Central memory CD8-positive, alpha-beta T cell (primary cell): ENCODE results near the gene SCYGR4.

ENCODE experiments used
- ATAC-seq: fragments of 150-1000 bp; cut with Tn5 transposase; replicated peaks from 2 replicates; pipeline ENCODE4 v1.10.0; 2022; ENCODE audit warnings: mild to moderate bottlenecking, moderate FRiP score, moderate number of reproducible peaks; ENCODE audit not compliant: poor library complexity, severe bottlenecking; ENCODE audit errors: extremely low read depth
- DNase-seq, 2 donors: peaks; one replicate each; pipeline ENCODE4 v3.0.0; 2021; ENCODE audit warnings: low spot score in 2 of 2
- H3K27ac Mint-ChIP-seq: one replicate; pipeline ENCODE4 v1.8.0; 2022; ENCODE audit warnings: low read depth, mild to moderate bottlenecking, moderate library complexity, mixed read lengths
- H3K27me3 Mint-ChIP-seq: one replicate; pipeline ENCODE4 v1.8.0; 2022; ENCODE audit warnings: mixed read lengths
- H3K36me3 Mint-ChIP-seq: one replicate; pipeline ENCODE4 v1.8.0; 2022; ENCODE audit warnings: mild to moderate bottlenecking, moderate library complexity, mixed read lengths; ENCODE audit not compliant: insufficient read depth
- H3K4me1 Mint-ChIP-seq: one replicate; pipeline ENCODE4 v1.8.0; 2022; ENCODE audit warnings: mixed read lengths
- H3K4me3 Mint-ChIP-seq: one replicate; pipeline ENCODE4 v1.8.0; 2022; ENCODE audit warnings: mild to moderate bottlenecking, moderate library complexity, mixed read lengths
- H3K9me3 Mint-ChIP-seq: one replicate; pipeline ENCODE4 v1.8.0; 2022; ENCODE audit warnings: mixed read lengths

Gene SCYGR4

GRCh38 chr2:227616631-227617030, 667 bp upstream of the SCYGR4 start:
- DNase-seq (no peak), ATAC-seq (no peak)
- H3K36me3 Mint-ChIP-seq = no peaks in the 10 kb centered on the region
- H3K27ac Mint-ChIP-seq = no peak overlapping the region
- H3K9me3 Mint-ChIP-seq = no peaks in the 10 kb centered on the region
- no peaks in the 10 kb centered on the region for H3K4me1 Mint-ChIP-seq
- H3K27me3 Mint-ChIP-seq = peaks cover 39% of the 10 kb centered on the region
- no peak overlapping the region for H3K4me3 Mint-ChIP-seq

DNA sequence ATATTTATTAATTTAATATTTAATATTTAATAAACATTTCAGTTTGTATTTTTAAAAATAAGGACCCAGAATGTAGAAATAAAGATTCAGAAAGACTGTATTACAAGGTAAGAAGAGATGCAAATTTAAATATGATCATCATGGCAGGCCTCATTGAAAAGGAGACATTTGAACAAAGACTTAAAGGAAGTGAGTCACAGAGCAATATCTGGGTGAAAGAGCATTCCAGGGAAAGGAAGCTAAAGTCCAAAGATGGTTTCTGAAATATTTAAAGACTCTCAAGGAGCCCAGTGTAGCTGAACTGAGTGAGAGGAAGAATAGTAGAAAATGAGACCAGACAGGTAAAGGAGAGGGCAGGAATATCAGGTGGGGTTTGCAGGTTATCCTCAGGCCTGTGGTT, 5.9 kb downstream of the SCYGR4 start:
- ATAC-seq = no peak
- Mint-ChIP-seq H3K9me3 (no peaks in the 10 kb centered on the region), H3K4me3 (no peak overlapping the region), H3K27me3 (peaks cover 23% of the 10 kb centered on the region), H3K27ac (no peak overlapping the region), H3K4me1 (no peaks in the 10 kb centered on the region), H3K36me3 (no peaks in the 10 kb centered on the region)
- DNase-seq = no peak

DNA sequence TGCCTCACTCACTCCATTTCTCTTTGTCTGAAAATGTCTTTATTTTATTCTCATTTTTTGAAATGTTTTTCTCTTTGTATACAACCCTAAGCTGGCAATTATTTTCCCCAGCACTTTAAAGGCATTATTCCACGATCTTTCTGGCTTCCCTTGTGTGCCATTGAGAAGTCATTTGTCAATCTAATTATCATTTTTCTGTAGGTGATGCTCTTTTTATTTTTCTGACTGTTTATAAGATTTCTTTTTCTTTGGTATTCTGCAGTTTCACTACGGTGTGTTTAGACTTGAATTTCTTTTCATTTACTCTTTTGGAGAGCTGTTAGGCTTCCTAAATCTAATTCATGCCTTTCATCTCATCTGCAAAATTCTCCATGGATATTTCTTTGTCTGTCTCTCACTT, 8.1 kb downstream of the SCYGR4 start:
- no peak for DNase-seq
- Mint-ChIP-seq H3K4me3 (no peak overlapping the region), H3K27ac (no peak overlapping the region), H3K27me3 (peaks cover 34% of the 10 kb centered on the region), H3K4me1 (no peaks in the 10 kb centered on the region), H3K9me3 (no peaks in the 10 kb centered on the region), H3K36me3 (no peaks in the 10 kb centered on the region)
- ATAC-seq = no peak

- DNase-seq (no peak), ATAC-seq (no peak)
- Mint-ChIP-seq H3K4me1 (no peaks in the 10 kb centered on the region), H3K27me3 (peaks cover 40% of the 10 kb centered on the region), H3K27ac (no peak overlapping the region), H3K36me3 (no peaks in the 10 kb centered on the region), H3K9me3 (no peaks in the 10 kb centered on the region), H3K4me3 (no peak overlapping the region)
Observed at GRCh38 chr2:227626580-227627151, 9.4 kb downstream of the SCYGR4 start.

DNA sequence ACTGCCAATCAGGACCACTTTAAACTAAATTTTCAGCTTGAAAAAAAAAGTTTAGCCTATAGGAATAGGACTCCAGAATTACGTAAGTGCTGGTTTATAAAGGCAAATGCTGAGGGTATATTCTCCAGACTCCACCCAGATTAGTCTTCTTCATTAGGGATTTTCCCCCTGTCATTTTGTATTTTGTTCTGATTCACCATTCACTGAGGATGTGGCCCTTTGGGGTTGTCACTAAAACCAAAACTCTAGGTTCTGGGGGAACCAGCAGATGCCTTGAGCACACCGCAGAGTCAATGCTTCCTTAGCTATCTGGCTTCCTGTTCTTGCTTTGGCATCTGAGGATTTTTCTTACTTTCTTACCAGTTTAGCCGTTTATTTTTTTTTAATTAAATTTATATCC, 10.5 kb downstream of the SCYGR4 start:
- no peak overlapping the region for H3K4me3 Mint-ChIP-seq
- DNase-seq (no peak), ATAC-seq (no peak)
- no peak overlapping the region for H3K27ac Mint-ChIP-seq
- peaks cover 38% of the 10 kb centered on the region for H3K27me3 Mint-ChIP-seq
- H3K9me3 Mint-ChIP-seq = no peaks in the 10 kb centered on the region
- H3K36me3 Mint-ChIP-seq = no peaks in the 10 kb centered on the region
- no peaks in the 10 kb centered on the region for H3K4me1 Mint-ChIP-seq

DNA sequence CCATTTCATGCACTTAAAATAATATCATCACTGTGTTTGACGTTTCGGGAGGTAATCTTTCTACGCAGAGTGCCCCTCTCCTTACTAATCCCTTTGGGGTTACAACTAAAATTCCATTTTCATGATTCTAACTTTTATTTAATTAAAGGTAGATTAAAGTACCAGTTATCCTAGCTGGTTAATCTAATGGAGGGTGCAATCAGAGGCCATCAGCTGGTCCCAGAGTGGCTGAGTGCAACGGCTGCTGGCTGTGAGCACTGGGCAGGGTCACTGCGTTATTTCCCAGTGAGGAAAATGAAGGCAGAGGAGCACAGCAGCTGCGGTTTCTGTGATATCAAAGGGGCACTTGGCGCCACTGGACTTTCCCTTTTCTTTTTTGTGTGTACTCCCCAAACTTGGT, 12.1 kb downstream of the SCYGR4 start:
- ATAC-seq = no peak
- H3K4me1 Mint-ChIP-seq = no peaks in the 10 kb centered on the region
- DNase-seq = no peak
- no peaks in the 10 kb centered on the region for H3K9me3 Mint-ChIP-seq
- H3K27ac Mint-ChIP-seq = no peak overlapping the region
- H3K36me3 Mint-ChIP-seq = no peaks in the 10 kb centered on the region
- peaks cover 38% of the 10 kb centered on the region for H3K27me3 Mint-ChIP-seq
- H3K4me3 Mint-ChIP-seq = no peak overlapping the region

DNA sequence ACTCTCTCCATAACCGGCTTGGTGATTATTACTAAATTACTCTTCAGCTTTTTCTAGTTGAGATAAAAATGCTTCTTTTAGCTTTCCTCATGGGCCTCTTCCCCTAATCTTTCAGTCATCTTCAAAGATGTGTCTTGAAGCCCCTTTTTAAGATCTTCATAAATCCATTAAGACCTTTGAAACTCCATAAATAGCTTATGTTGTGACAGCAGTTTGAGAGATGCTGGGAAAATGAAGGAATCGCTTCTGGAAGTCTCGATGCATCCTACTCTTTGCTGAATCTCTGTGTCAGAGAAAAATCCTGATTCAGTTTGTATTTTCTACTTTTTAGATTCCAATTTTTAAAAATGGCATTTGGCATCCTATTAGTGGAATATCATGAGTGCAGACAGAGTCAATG, 13.0 kb downstream of the SCYGR4 start:
- Mint-ChIP-seq H3K27ac (no peak overlapping the region), H3K27me3 (peaks cover 34% of the 10 kb centered on the region)

GRCh38 chr2:227632827-227633226, 15.5 kb downstream of the SCYGR4 start:
- Mint-ChIP-seq H3K36me3 (no peaks in the 10 kb centered on the region), H3K4me3 (no peak overlapping the region), H3K27me3 (peaks cover 25% of the 10 kb centered on the region), H3K4me1 (no peaks in the 10 kb centered on the region), H3K9me3 (no peaks in the 10 kb centered on the region), H3K27ac (no peak overlapping the region)
- DNase-seq (no peak), ATAC-seq (no peak)

More for the DNA sequence above, 13.0 kb downstream of the SCYGR4 start:
- Mint-ChIP-seq H3K36me3 (no peaks in the 10 kb centered on the region), H3K9me3 (no peaks in the 10 kb centered on the region), H3K4me3 (no peak overlapping the region), H3K4me1 (no peaks in the 10 kb centered on the region)
- no peak for DNase-seq
- no peak for ATAC-seq

GRCh38 chr2:227634201-227634600, 16.9 kb downstream of the SCYGR4 start:
- no peak for ATAC-seq
- H3K27me3 Mint-ChIP-seq = peaks cover 25% of the 10 kb centered on the region
- H3K36me3 Mint-ChIP-seq = no peaks in the 10 kb centered on the region

GRCh38 chr2:227642656-227643055, 25.4 kb downstream of the SCYGR4 start:
- no peaks in the 10 kb centered on the region for H3K9me3 Mint-ChIP-seq
- H3K36me3 Mint-ChIP-seq = no peaks in the 10 kb centered on the region
- no peak overlapping the region for H3K4me3 Mint-ChIP-seq
- no peak for DNase-seq
- no peak overlapping the region for H3K27ac Mint-ChIP-seq
- H3K4me1 Mint-ChIP-seq = no peaks in the 10 kb centered on the region
- peaks cover 15% of the 10 kb centered on the region for H3K27me3 Mint-ChIP-seq
- ATAC-seq = no peak

More at GRCh38 chr2:227634201-227634600, 16.9 kb downstream of the SCYGR4 start:
- Mint-ChIP-seq H3K9me3 (no peaks in the 10 kb centered on the region), H3K4me3 (no peak overlapping the region), H3K27ac (no peak overlapping the region), H3K4me1 (no peaks in the 10 kb centered on the region)
- no peak for DNase-seq

- Mint-ChIP-seq H3K9me3 (no peaks in the 10 kb centered on the region), H3K4me1 (no peaks in the 10 kb centered on the region), H3K27ac (no peak overlapping the region), H3K36me3 (no peaks in the 10 kb centered on the region), H3K27me3 (peaks cover 24% of the 10 kb centered on the region), H3K4me3 (no peak overlapping the region)
- ATAC-seq (no peak), DNase-seq (no peak)
Observed at GRCh38 chr2:227643990-227644551, 26.8 kb downstream of the SCYGR4 start.

- Mint-ChIP-seq H3K36me3 (no peaks in the 10 kb centered on the region), H3K4me3 (no peak overlapping the region), H3K27me3 (peaks cover 24% of the 10 kb centered on the region), H3K9me3 (no peaks in the 10 kb centered on the region), H3K4me1 (no peaks in the 10 kb centered on the region), H3K27ac (no peak overlapping the region)
- ATAC-seq = no peak
- no peak for DNase-seq
Observed at GRCh38 chr2:227653419-227653818, 36.1 kb downstream of the SCYGR4 start.

DNA sequence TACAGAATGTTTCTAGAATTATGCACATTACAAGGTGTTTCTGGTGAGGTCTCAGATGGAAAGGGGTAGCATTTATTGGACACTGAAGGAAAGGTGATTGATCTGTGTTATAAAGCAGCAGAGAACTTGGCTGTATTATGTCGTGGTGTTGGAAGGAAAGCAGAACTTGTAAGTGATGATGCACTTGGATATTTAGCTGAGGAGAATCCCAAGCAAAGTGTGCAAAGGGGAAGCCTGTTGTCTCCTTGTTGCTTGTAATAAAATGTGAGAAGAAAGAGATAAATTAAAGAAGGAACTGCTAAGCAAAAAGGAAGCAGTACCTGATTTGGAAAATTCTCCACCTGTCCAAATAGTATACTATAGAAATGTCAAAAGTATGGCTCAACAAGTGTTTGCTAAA, 37.1 kb downstream of the SCYGR4 start:
- Mint-ChIP-seq H3K9me3 (no peaks in the 10 kb centered on the region), H3K27ac (no peak overlapping the region)
- no peak for ATAC-seq

More for the DNA sequence above, 37.1 kb downstream of the SCYGR4 start:
- Mint-ChIP-seq H3K4me3 (no peak overlapping the region), H3K27me3 (peaks cover 22% of the 10 kb centered on the region), H3K36me3 (no peaks in the 10 kb centered on the region), H3K4me1 (no peaks in the 10 kb centered on the region)
- no peak for DNase-seq
